Amniotic epithelial cell (primary cell): ENCODE results near the gene NT5DC1.
"Not testable (repeated sequence)": the region's sequence is repeated elsewhere in the genome, so short reads cannot be mapped to it uniquely, and the experiment has no call there.

Experiments used
- DNase-seq: peaks from one replicate; pipeline ENCODE4 v3.0.0-alpha.2; 2010; ENCODE audit warnings: low read depth

NT5DC1 gene

DNA sequence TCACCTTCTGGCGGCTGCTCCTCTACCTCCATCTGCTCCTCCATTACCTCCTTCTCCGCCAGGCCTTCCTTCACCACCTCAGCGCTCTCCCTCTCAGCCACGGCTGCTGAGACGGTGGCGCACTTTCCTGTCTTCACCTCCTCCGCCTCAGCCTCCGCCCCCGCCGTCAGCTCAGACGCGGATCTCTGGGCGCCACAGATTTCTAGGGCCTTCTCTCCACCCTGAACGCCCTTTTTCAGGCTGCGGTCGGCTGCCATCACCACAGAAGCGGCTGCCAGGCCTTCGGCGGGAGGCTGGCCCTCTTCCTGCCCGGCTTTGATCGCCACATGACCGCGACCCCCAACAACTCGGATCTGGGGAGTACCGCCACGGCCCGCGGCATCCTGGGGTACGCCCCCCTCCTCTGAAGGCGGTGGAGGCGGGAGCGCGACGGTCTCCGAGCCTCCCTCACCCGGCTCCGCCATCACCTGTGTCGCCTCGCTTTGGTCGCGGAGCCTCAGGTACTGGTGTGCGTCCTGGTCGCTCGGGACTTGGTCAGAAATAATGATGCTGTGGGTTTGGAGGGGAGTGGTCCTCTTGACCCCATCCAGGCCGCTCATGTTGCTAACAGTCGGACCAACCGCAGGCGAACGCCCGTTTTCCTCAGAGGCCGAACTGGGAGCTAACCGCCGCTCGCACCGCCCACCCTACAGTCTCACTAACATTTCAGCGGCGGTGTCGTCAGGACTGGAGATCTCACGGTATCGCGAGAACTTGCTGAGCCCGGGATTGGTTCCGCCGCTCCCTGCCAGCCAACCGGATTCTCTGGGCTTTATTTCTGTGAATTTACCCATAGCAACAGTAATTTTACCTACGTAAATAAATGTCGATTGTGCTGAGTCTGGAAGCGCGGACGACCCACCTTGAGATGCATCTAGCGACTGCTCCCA, 178.8 kb downstream of the NT5DC1 start, which contains the start of gene TSPYL1:
TSS of gene TSPYL1 (minus strand) at position 699 of the 929 bp plus-strand sequence. CDS start at position 599, 100 bp downstream.
- DNase-seq: peak; percentile 95

DNA sequence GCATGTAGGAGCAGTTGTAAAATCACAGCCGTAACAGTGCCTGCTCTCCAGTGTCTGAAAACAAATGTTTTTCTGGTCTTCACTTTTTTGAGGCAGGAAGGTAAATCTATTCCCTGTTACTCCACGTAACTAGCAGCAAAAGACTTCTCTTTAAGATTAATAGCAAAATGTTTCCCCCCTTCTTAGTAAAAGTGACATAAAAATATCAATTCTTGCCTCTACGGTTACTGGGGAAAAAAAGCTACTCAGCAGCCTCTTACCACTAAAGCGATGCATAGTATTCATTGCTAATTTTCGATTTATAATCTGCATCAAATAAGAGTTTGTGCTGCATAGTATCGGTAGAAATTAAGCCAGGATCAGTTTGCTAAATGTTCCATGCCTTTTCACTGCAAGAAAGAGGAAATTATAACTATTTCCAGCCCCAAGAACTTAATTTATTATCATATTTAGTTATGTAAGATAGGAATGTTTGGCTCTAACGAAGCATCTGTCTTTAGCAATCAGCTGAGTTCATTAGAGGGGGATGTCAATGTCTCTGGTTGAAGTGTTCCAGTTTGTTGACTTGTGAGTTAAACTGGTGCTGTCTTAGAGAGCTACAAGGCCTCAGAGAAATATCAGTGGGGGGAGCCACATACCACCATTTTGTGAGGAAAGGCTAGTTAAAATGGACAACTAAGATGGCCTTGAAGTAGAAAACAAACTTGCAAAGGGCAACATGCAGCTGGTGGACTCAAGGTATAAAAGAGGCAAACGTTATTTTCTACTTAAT, 179.7 kb downstream of the NT5DC1 start:
- DNase-seq: no peak

- DNase-seq: no peak
Measured at GRCh38 chr6:116280933-116281316, 180.3 kb downstream of the NT5DC1 start.

DNA sequence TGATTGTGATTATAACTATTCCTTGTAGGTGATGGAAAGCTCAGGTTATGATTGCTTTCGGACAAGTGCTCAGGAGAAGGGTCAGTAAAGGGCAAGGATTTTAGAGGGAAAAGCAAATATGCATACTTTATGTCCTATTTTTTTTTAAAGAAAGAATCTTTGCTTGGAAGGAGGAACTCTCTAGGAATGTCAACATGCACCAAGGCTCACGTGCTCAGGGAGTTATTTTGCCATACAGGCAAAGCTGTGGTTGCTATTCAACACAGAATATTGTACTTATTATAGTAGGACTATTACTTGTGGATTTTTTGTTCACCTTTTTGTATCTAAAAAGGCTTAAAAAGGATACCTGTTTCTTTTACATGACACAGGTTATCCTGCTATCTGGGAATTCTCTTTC, 182.0 kb downstream of the NT5DC1 start:
- DNase-seq: no peak

DNA sequence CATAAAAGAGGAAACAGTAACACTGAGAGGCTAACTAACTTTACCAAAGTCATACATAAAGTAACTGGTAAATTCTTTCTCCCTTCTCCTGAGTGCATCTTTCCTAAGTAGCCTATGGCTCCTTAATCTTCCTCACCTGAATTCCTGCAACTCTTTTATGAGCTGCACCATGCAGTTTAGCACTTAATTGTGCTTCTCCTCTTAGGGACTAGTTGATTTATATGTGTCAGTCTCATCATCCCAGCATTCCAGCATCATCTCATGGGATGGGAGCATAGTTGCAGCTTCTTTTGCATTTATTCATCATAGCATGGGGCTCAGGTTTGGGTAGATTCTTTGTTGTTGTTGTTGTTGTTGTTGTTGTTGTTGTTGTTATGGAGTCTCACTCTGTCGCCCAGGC, 182.5 kb downstream of the NT5DC1 start:
- no peak for DNase-seq

GRCh38 chr6:116284984-116285383, 184.3 kb downstream of the NT5DC1 start:
- not testable (repeated sequence) for DNase-seq

- DNase-seq: no peak
Measured at GRCh38 chr6:116286773-116287358, 186.2 kb downstream of the NT5DC1 start.

- peak; percentile 61 for DNase-seq
Measured at GRCh38 chr6:116287689-116288282, 187.1 kb downstream of the NT5DC1 start.

DNA sequence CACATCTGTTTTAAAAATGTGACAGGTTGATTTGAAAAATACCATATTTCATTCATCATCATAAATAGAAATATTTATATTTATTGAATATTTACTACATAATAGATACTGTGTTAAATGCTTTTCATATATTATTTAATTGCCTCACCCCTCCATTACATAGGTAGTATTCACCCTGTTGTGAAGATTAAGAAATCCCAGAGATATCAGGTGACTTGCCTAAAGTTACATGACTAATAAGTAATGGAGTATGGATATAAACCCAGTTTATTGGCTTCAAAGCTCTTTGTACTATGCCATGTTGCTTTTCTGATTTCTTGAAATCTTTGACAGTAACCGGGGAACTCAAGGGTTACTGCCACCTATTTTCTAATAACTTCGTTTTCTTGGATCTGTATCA, 189.2 kb downstream of the NT5DC1 start:
- DNase-seq: no peak

GRCh38 chr6:116290799-116291198, 190.1 kb downstream of the NT5DC1 start:
- no peak for DNase-seq

DNA sequence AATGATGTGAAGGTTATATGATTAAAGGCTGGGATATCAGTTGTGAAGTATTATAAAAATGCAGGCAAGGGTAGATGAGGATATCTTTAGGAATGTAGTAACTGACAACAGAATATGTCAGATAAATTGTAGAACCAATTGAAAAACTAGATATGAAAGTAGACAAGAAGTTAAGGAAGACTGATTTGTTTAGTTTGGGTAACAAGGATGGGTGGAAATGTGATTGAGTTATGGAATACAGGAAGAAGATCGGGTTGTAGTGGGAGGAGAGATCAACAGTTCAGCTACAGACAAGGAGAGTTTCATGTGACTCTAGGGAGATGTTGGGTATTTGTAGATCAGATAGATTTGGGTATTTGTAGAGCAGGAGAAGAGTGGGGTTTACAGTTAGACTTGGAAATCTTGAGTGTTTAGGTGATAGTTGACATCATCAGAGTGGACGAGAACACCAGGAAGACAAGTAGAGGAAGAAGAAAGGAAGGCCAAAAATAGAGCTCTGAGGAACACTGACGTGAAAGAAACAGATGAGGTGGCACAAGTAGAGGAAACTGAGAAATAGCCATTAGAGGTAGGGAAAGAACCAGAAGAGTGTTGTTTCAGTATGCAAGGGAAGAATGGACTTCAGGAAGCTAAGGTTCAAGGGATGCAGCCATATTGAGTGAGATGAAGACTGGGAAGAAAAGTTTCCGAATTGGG, 191.2 kb downstream of the NT5DC1 start:
- peak; percentile 59 for DNase-seq

- DNase-seq: no peak
Measured at GRCh38 chr6:116292553-116292952, 191.9 kb downstream of the NT5DC1 start.

DNA sequence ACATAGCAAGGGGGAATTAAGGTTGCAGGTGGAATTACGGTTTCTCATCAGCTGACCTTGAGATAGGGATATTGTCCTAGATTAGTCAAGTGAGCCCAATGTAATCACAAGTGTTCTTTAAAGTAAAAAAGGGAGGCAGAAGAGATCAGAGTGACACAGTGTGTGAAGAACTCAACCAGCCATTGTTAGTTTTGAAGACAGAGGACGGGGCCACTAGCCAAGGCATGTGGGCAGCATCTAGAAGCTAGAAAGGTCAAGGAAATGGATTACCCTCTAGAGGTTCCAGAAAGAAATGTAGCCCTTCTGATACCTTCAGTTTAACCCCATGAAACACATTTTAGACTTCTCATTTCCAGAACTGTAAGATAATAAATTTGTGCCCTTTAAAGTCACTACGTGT, 197.6 kb downstream of the NT5DC1 start:
- DNase-seq: no peak

- DNase-seq: no peak
Measured at GRCh38 chr6:116298973-116299372, 198.3 kb downstream of the NT5DC1 start.
